Suprapubic skin (tissue), 4 donors: ENCODE results near the gene SEMA3F.

Experiments used
- CTCF ChIP-seq, 2 donors: fragments of 200-600 bp in 1 of 2; fragments of 450-650 bp in 1 of 2; sonication (generic) in 1 of 2; IDR thresholded peaks; one replicate each; pipeline ENCODE4 v1.5.1; 2016 to 2019; ENCODE audit warnings: antibody characterized with exemption in 2 of 2, mild to moderate bottlenecking in 1 of 2, moderate library complexity in 1 of 2
- EP300 ChIP-seq: sonication (generic); formaldehyde crosslinking; IDR thresholded peaks from one replicate; pipeline ENCODE4 v1.6.1; 2017; ENCODE audit warnings: antibody characterized with exemption
- POLR2A ChIP-seq, 2 donors: fragments of 450-650 bp; IDR thresholded peaks; one replicate each; pipeline ENCODE4 v1.6.1; 2017; ENCODE audit warnings: antibody characterized with exemption in 2 of 2, mild to moderate bottlenecking in 2 of 2, moderate library complexity in 2 of 2
- POLR2AphosphoS5 ChIP-seq, 3 donors: sonication (generic); formaldehyde crosslinking; IDR thresholded peaks; one replicate each; pipeline ENCODE4 v1.6.1; 2017; ENCODE audit warnings: antibody characterized with exemption in 3 of 3

- TF ChIP-seq CTCF (IDR thresholded peaks at IDR 0.05), result no peak
- TF ChIP-seq POLR2AphosphoS5 (IDR thresholded peaks at IDR 0.05), result no peak
- TF ChIP-seq POLR2A (IDR thresholded peaks at IDR 0.05), result no peak
- TF ChIP-seq EP300, result no peak
Observed at GRCh38 chr3:50138266-50139200, 16.6 kb upstream of the SEMA3F start.
